Brain microvascular endothelial cell (primary cell): ENCODE results near the gene MSL3.

Experiments
- DNase-seq: peaks from one replicate; pipeline ENCODE4 v3.0.0-alpha.2; 2020
- H3K27ac ChIP-seq: fragments of 250-450 bp; sonication (Bioruptor Pico); 2 replicates; pipeline ENCODE4 v1.5.1; 2020; ENCODE audit warnings: mild to moderate bottlenecking, moderate library complexity
- H3K27me3 ChIP-seq: fragments of 250-450 bp; sonication (Bioruptor Pico); replicated peaks from 2 replicates; pipeline ENCODE4 v1.5.1; 2020; ENCODE audit warnings: mild to moderate bottlenecking
- H3K36me3 ChIP-seq: fragments of 250-450 bp; sonication (Bioruptor Pico); replicated peaks from 2 replicates; pipeline ENCODE4 v1.5.1; 2020; ENCODE audit warnings: mild to moderate bottlenecking
- H3K4me3 ChIP-seq: 2 replicates; pipeline ENCODE4 v1.5.1; 2011; ENCODE audit warnings: low read depth, mild to moderate bottlenecking, control low read depth, low read length, moderate library complexity
- CTCF ChIP-seq: IDR thresholded peaks from 2 replicates; pipeline ENCODE4 v1.5.1; 2011; ENCODE audit warnings: low read depth, mild to moderate bottlenecking, moderate library complexity, low read length, control low read depth, inconsistent platforms; ENCODE audit errors: missing control alignments
- in situ Hi-C: cut with HindIII; loops from 2 replicates; pipeline ENCODE4 v1.10.0; 2017; ENCODE audit warnings: low sequenced_read_pairs, low pct_ligation_motif_present

MSL3 gene

DNA sequence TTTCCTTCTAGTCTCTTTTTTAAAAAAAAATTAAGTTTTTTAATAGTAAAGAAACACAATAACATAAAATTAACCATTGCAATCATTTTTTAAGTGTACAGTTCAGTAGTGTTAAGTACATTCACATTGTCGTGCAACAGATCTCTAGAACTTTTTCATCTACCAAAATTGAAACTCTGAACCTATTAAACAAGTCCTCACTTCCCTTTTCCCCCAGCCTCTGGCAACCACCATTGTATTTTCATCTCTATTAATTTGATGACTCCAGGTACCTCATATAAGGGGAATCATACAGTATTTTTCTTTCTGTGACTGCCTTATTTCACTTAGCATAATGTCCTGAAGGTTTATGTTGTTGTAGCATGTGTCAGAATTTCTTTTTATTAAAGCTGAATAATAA, 31.8 kb downstream of the MSL3 start:
- Histone ChIP-seq H3K27me3 (no peaks in the 10 kb centered on the region), H3K4me3 (no peak overlapping the region), H3K36me3 (no peaks in the 10 kb centered on the region), H3K27ac (no peak overlapping the region)
- DNase-seq, result no peak
- TF ChIP-seq CTCF, result no peak
- in situ Hi-C loops, result no loop called here

DNA sequence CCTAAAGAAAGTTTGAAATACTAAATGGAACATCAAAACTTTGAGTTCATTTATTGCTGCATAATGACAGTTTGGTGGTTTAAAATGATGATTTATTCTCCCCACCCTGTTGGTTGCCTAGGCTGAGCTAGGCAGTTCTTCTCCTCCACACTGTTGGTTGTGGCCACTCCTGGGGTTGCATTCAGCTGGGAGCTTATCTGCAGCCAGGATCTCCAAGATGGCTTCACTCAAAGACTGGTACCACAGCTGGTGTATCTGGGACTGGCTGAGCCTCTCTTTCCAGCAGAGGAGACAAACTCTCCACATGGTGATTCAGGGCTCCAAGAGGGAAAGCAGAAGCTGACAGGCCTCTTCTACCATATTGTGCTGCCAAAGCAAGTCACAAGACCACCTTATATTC, 33.1 kb downstream of the MSL3 start:
- in situ Hi-C loops, result no loop called here
- Histone ChIP-seq H3K27me3 (no peaks in the 10 kb centered on the region), H3K36me3 (no peaks in the 10 kb centered on the region), H3K4me3 (no peak overlapping the region), H3K27ac (no peak overlapping the region)
- no peak for DNase-seq
- no peak for TF ChIP-seq CTCF

DNA sequence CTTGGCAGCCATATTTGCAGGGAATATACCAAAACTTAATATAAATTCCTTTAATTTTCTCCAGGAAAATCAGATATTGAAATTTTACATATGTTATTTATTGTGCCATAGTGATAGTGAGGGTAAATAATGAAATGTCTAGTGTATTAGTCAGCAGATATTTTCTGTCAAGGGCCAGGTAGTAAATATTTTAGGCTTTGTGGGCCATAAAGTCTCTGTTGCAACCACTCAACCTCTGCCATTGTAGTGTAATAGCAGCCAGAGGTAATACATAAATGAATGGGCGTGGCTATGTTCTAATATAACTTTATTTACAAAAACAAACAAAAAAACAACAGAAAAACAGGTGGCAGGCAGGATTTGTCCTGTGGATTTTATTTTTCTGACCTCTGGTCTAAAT, 33.5 kb downstream of the MSL3 start:
- H3K27ac ChIP-seq, result no peak overlapping the region
- in situ Hi-C loops, result no loop called here
- H3K4me3 ChIP-seq, result no peak overlapping the region
- DNase-seq, result no peak
- no peaks in the 10 kb centered on the region for H3K36me3 ChIP-seq
- no peak for TF ChIP-seq CTCF
- H3K27me3 ChIP-seq, result no peaks in the 10 kb centered on the region

GRCh38 chrX:11792461-11793421, 34.7 kb downstream of the MSL3 start:
- in situ Hi-C loops, result no loop called here
- no peaks in the 10 kb centered on the region for H3K27me3 ChIP-seq
- no peaks in the 10 kb centered on the region for H3K36me3 ChIP-seq
- no peak overlapping the region for H3K27ac ChIP-seq
- no peak for TF ChIP-seq CTCF
- no peak for DNase-seq
- no peak overlapping the region for H3K4me3 ChIP-seq

DNA sequence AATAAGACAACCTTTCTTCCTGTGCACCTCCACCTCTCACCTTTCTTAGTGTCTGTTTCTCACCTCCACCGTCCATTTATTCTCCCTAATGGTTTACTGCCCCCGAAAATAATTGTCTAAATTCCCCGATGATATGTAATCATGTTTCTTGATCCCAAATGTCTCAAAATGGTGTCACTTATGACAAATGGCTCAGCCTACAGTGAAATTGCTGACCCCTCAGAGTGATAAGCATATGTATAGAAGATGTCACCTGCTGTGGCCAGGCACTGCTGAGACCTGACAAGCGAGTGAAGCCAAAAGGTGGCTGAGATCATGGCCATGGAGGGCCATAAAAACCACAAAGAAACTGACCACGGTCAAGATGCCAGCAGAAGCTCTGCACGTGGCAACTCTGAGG, 35.7 kb downstream of the MSL3 start:
- no peaks in the 10 kb centered on the region for H3K27me3 ChIP-seq
- in situ Hi-C loops, result no loop called here
- no peak overlapping the region for H3K27ac ChIP-seq
- TF ChIP-seq CTCF, result no peak
- no peak overlapping the region for H3K4me3 ChIP-seq
- no peaks in the 10 kb centered on the region for H3K36me3 ChIP-seq
- no peak for DNase-seq
